Breast epithelium (tissue), 3 donors: ENCODE results near the gene LBP.

Experiments
- CTCF ChIP-seq, 3 donors: fragments of 450-650 bp; IDR thresholded peaks; one replicate each; pipeline ENCODE4 v1.5.1; 2016 to 2017; ENCODE audit warnings: antibody characterized with exemption in 3 of 3, mild to moderate bottlenecking in 3 of 3, moderate library complexity in 3 of 3
- POLR2A ChIP-seq: fragments of 450-650 bp; IDR thresholded peaks from one replicate; pipeline ENCODE4 v1.6.1; 2016; ENCODE audit warnings: antibody characterized with exemption, mild to moderate bottlenecking, moderate library complexity
- POLR2AphosphoS5 ChIP-seq, 3 donors: sonication (generic); formaldehyde crosslinking; IDR thresholded peaks; one replicate each; pipeline ENCODE4 v1.6.1; 2017; ENCODE audit warnings: antibody characterized with exemption in 3 of 3

GRCh38 chr20:38340693-38341092 is 5.6 kb upstream of the LBP start:
- no peak for TF ChIP-seq POLR2A
- no peak for TF ChIP-seq CTCF (IDR thresholded peaks at IDR 0.05)
- TF ChIP-seq POLR2AphosphoS5 (IDR thresholded peaks at IDR 0.05) = no peak
